NCI-H187 treated with DMSO at 0.1 percent for 48 hours (cell line): ENCODE data around the gene KIF4B.

ENCODE experiments used
- DNase-seq: peaks from one replicate; lab custom pipeline; 2025; lab: John Stamatoyannopoulos, UW

KIF4B gene

GRCh38 chr5:155056644-155057269 lies 43.2 kb downstream of the KIF4B start:
- no peak for DNase-seq

GRCh38 chr5:155057626-155058025 lies 44.1 kb downstream of the KIF4B start:
- DNase-seq, result no peak

- DNase-seq, result no peak
Observed at GRCh38 chr5:155064580-155064979, 51.0 kb downstream of the KIF4B start.

- DNase-seq, result no peak
Observed at GRCh38 chr5:155066886-155067595, 53.5 kb downstream of the KIF4B start.
